KMS-11 (cell line): Measurements from ENCODE around the gene TCF12.

Source experiments
- H2AFZ ChIP-seq: fragments of 200-600 bp; sonication (generic); 2 replicates; pipeline ENCODE4 v1.6.1; 2016; ENCODE audit warnings: antibody characterized with exemption, mixed run types, low read depth
- H3K27ac ChIP-seq: fragments of 200-600 bp; sonication (generic); 2 replicates; pipeline ENCODE4 v1.6.1; 2016; ENCODE audit warnings: mild to moderate bottlenecking, mixed run types
- H3K27me3 ChIP-seq: fragments of 200-600 bp; sonication (generic); 2 replicates; pipeline ENCODE4 v1.6.1; 2017; ENCODE audit warnings: mild to moderate bottlenecking, low read depth, mixed run types, moderate library complexity; ENCODE audit not compliant: insufficient read depth
- H3K36me3 ChIP-seq: fragments of 200-600 bp; sonication (generic); 2 replicates; pipeline ENCODE4 v1.6.1; 2017; ENCODE audit warnings: mild to moderate bottlenecking, mixed run types; ENCODE audit not compliant: insufficient read depth
- H3K4me1 ChIP-seq: fragments of 200-600 bp; sonication (generic); 2 replicates; pipeline ENCODE4 v1.6.1; 2016; ENCODE audit warnings: mild to moderate bottlenecking, low read depth, mixed run types; ENCODE audit not compliant: poor library complexity, severe bottlenecking
- H3K4me2 ChIP-seq: fragments of 200-600 bp; sonication (generic); 2 replicates; pipeline ENCODE4 v1.7.0; 2016; ENCODE audit warnings: mild to moderate bottlenecking, mixed run types
- H3K4me3 ChIP-seq: fragments of 200-600 bp; sonication (generic); IDR thresholded peaks from 2 replicates; pipeline ENCODE4 v1.6.1; 2017; ENCODE audit warnings: low read depth, low read length, mixed read lengths; ENCODE audit not compliant: insufficient read depth
- H3K79me2 ChIP-seq: fragments of 200-600 bp; sonication (generic); 2 replicates; pipeline ENCODE4 v1.6.1; 2016; ENCODE audit warnings: low read depth, mixed run types; ENCODE audit not compliant: insufficient read depth
- H3K9ac ChIP-seq: fragments of 200-600 bp; sonication (generic); 2 replicates; pipeline ENCODE4 v1.6.1; 2016; ENCODE audit warnings: mild to moderate bottlenecking, mixed run types
- H4K20me1 ChIP-seq: fragments of 200-600 bp; sonication (generic); 2 replicates; pipeline ENCODE4 v1.6.1; 2016; ENCODE audit warnings: mild to moderate bottlenecking, mixed run types; ENCODE audit not compliant: insufficient read depth
- TF ChIP-seq, protein P1 (sequence below): fragments of 200-600 bp; sonication (generic); conservative IDR thresholded peaks from 2 replicates; pipeline ENCODE4 v1.6.1; 2017; ENCODE audit warnings: low read depth, mild to moderate bottlenecking, antibody characterized with exemption, low read length, moderate library complexity, mixed read lengths

TCF12 gene

DNA sequence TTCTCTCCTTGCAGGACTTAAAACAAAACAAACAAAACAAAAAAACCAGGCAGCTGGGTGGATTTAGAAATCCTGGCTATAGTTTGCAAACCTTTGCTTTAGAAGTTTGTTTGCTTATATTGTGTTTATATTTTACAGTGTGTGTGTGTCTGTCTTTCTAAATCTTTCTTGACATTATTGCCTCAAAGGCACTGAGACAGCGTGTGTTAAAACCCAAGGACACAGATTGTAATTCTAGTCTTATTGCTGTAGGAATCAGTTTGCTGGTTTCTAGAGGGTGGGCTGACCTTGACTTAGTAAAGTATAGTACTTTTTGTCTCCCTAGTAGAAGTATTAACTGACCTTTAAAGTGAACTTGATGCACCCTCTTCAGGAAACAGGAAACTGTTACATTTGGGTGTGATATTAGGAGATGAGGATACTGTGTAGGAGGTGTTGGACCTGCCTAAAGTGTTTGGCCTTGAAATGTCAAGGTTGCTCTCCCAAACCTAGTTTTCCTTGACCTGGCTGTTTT, 71.0 kb downstream of the TCF12 start:
- Histone ChIP-seq H3K27ac (no peak overlapping the region), H3K36me3 (no peaks in the 10 kb centered on the region), H2AFZ (no peak overlapping the region), H3K4me3 (no peak overlapping the region), H4K20me1 (no peaks in the 10 kb centered on the region), H3K4me1 (peaks cover 50% of the 10 kb centered on the region), H3K27me3 (no peaks in the 10 kb centered on the region), H3K79me2 (no peaks in the 10 kb centered on the region; the same call in 1 of the 2 replicates), H3K9ac (no peak overlapping the region), H3K4me2 (no peak overlapping the region)
- TF ChIP-seq, protein P1, sequence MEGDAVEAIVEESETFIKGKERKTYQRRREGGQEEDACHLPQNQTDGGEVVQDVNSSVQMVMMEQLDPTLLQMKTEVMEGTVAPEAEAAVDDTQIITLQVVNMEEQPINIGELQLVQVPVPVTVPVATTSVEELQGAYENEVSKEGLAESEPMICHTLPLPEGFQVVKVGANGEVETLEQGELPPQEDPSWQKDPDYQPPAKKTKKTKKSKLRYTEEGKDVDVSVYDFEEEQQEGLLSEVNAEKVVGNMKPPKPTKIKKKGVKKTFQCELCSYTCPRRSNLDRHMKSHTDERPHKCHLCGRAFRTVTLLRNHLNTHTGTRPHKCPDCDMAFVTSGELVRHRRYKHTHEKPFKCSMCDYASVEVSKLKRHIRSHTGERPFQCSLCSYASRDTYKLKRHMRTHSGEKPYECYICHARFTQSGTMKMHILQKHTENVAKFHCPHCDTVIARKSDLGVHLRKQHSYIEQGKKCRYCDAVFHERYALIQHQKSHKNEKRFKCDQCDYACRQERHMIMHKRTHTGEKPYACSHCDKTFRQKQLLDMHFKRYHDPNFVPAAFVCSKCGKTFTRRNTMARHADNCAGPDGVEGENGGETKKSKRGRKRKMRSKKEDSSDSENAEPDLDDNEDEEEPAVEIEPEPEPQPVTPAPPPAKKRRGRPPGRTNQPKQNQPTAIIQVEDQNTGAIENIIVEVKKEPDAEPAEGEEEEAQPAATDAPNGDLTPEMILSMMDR: no peak

DNA sequence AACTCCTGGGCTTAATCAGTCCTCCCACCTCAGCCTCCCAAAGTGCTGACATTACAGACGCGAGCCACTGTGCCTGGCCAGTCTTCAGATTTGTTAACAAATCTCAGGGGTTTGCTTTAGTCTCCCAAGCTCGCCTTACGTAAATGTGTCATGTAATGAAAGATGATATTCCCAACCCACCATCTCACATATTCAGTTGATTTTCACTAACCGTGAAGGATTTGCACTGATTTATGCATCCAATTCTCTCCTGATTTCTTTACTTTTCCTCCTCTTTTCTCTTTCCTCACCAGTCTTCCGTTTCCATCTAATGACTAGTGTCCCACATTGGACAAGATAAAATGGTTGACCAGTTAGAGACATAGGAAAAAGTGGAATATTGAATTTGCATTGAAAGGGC, 72.6 kb downstream of the TCF12 start:
- H3K27me3 ChIP-seq: no peaks in the 10 kb centered on the region
- H3K79me2 ChIP-seq: no peaks in the 10 kb centered on the region; the same call in 1 of the 2 replicates
- H4K20me1 ChIP-seq: no peaks in the 10 kb centered on the region

GRCh38 chr15:56992725-56993124, 74.3 kb downstream of the TCF12 start:
- Histone ChIP-seq H3K27ac (no peak overlapping the region), H3K27me3 (no peaks in the 10 kb centered on the region), H4K20me1 (no peaks in the 10 kb centered on the region), H3K9ac (no peak overlapping the region), H3K4me1 (peaks cover 27% of the 10 kb centered on the region), H3K4me2 (no peak overlapping the region), H3K36me3 (no peaks in the 10 kb centered on the region), H3K79me2 (no peaks in the 10 kb centered on the region), H2AFZ (no peak overlapping the region), H3K4me3 (no peak overlapping the region)
- TF ChIP-seq, protein P1: no peak

More for the DNA sequence above, 72.6 kb downstream of the TCF12 start:
- no peak overlapping the region for H3K9ac ChIP-seq
- H3K36me3 ChIP-seq: no peaks in the 10 kb centered on the region
- H3K4me3 ChIP-seq: no peak overlapping the region
- peaks cover 42% of the 10 kb centered on the region for H3K4me1 ChIP-seq
- TF ChIP-seq, protein P1: no peak
- H2AFZ ChIP-seq: no peak overlapping the region
- H3K27ac ChIP-seq: no peak overlapping the region
- H3K4me2 ChIP-seq: no peak overlapping the region

GRCh38 chr15:56994280-56994679, 75.8 kb downstream of the TCF12 start:
- H3K27ac ChIP-seq: no peak overlapping the region
- no peaks in the 10 kb centered on the region for H3K36me3 ChIP-seq
- no peak overlapping the region for H3K4me3 ChIP-seq
- H3K79me2 ChIP-seq: no peaks in the 10 kb centered on the region
- H3K9ac ChIP-seq: no peak overlapping the region
- no peak overlapping the region for H2AFZ ChIP-seq
- no peaks in the 10 kb centered on the region for H4K20me1 ChIP-seq
- H3K4me1 ChIP-seq: peaks cover 12% of the 10 kb centered on the region
- H3K4me2 ChIP-seq: no peak overlapping the region
- H3K27me3 ChIP-seq: no peaks in the 10 kb centered on the region
- TF ChIP-seq, protein P1: no peak
